AG04449 (cell line): ENCODE measurements around the gene RIPK3.

Experiments
- CTCF ChIA-PET: fragments of 350-600 bp; formaldehyde crosslinking; extraction: SDS; loops from one replicate; lab custom pipeline; 2021; ENCODE audit warnings: antibody characterized with exemption; lab: Yijun Ruan, JAX
- POLR2A ChIA-PET: fragments of 400-600, 350-600 bp; formaldehyde crosslinking; extraction: SDS; loops from one replicate; lab custom pipeline; 2020; ENCODE audit warnings: antibody characterized with exemption, inconsistent platforms; lab: Yijun Ruan, JAX
- DNase-seq: peaks from one replicate; pipeline ENCODE4 v3.0.0-alpha.2; 2010; ENCODE audit warnings: low read depth, low spot score
- H3K4me3 ChIP-seq: 2 replicates; pipeline ENCODE4 v1.5.1; 2011; ENCODE audit warnings: low read depth, mild to moderate bottlenecking, control low read depth, low read length
- CTCF ChIP-seq: IDR thresholded peaks from one replicate; pipeline ENCODE4 v1.5.1; 2011; ENCODE audit warnings: mild to moderate bottlenecking, moderate library complexity, low read length, control low read depth, inconsistent platforms; ENCODE audit not compliant: insufficient read depth; ENCODE audit errors: missing control alignments

The RIPK3 gene

GRCh38 chr14:24325041-24325530, 14.7 kb downstream of the RIPK3 start:
- ChIA-PET CTCF (interaction anchor here (1.2 to 37.5 kb wide), 7 partner anchors 8 to 353 kb away, joined by 3 to 1633 read pairs (median 4); partner anchors contain the start of genes ADCY4, CBLN3, CIDEB and DHRS1), POLR2A (no interaction called here)
- TF ChIP-seq CTCF = no peak
- H3K4me3 ChIP-seq = no peak overlapping the region
- no peak for DNase-seq

GRCh38 chr14:24324024-24324423, 15.8 kb downstream of the RIPK3 start:
- H3K4me3 ChIP-seq = no peak overlapping the region
- ChIA-PET POLR2A (no interaction called here), CTCF (interaction anchor here (0.6 to 37.5 kb wide), 5 partner anchors 8 to 103 kb away, joined by 3 to 1633 read pairs (median 114); partner anchors contain the start of genes ADCY4, CBLN3, CIDEB and DHRS1)
- no peak for TF ChIP-seq CTCF
- no peak for DNase-seq

- ChIA-PET POLR2A (no interaction called here), CTCF (interaction anchor here (1.0 to 37.5 kb wide), 4 partner anchors 9 to 104 kb away, joined by 3 to 1633 read pairs (median 401); partner anchors contain the start of genes ADCY4, CBLN3, CIDEB and DHRS1)
- no peak for DNase-seq
- TF ChIP-seq CTCF = no peak
- H3K4me3 ChIP-seq = no peak overlapping the region
Measured at GRCh38 chr14:24323341-24323740, 16.4 kb downstream of the RIPK3 start.

GRCh38 chr14:24322672-24323071, 17.1 kb downstream of the RIPK3 start:
- no peak overlapping the region for H3K4me3 ChIP-seq
- CTCF ChIA-PET = interaction anchor here (1.0 to 37.5 kb wide), 5 partner anchors 10 to 105 kb away, joined by 3 to 1633 read pairs (median 114); partner anchors contain the start of genes ADCY4, CBLN3, CIDEB and DHRS1
- POLR2A ChIA-PET = no interaction called here
- no peak for TF ChIP-seq CTCF
- no peak for DNase-seq

- DNase-seq = no peak
- CTCF ChIA-PET = interaction anchor here (0.7 to 37.5 kb wide), 8 partner anchors 11 to 106 kb away, joined by 3 to 1633 read pairs (median 3); partner anchors contain the start of genes ADCY4, CBLN3, CIDEB and DHRS1
- no peak overlapping the region for H3K4me3 ChIP-seq
- POLR2A ChIA-PET = no interaction called here
- no peak for TF ChIP-seq CTCF
Measured at GRCh38 chr14:24321212-24321975, 18.4 kb downstream of the RIPK3 start.
